K562 (cell line): ENCODE results near the gene GABRD. TPM values are rescaled to one million over a fixed set of nuclear protein-coding genes. Genes with fewer than 3 reads are reported as not detected.
A peak's percentile ranks its signal among the peaks of the same experiment; 100 is the strongest.

Source experiments
- ATAC-seq: fragments of 200-7000 bp; cut with Tn5 transposase; 3 replicates; pipeline ENCODE4 v1.9.1; 2020; ENCODE audit warnings: moderate library complexity
- BruUV-seq: library from RNA; stranded (reverse); fragments of 400-500 nt; replicated peaks from 2 replicates; lab custom pipeline; 2021; lab: Mats Ljungman, UMichigan
- CTCF ChIA-PET: fragments of 300-600 bp; formaldehyde crosslinking; extraction: SDS; loops from one replicate; lab custom pipeline; 2021; ENCODE audit warnings: low intra/inter-chr PET ratio; lab: Yijun Ruan, JAX
- POLR2A ChIA-PET: fragments of 300-600, 350-650 bp; sonication (Branson Sonifier 250); formaldehyde crosslinking; extraction: SDS; loops from one replicate; lab custom pipeline; 2021; ENCODE audit warnings: antibody characterized with exemption, inconsistent platforms; lab: Yijun Ruan, JAX
- DNase-seq, 4 experiments: peaks; one replicate each; pipeline versions ENCODE4 v3.0.0 to v3.0.0-alpha.2; 2011 to 2018; ENCODE audit warnings: low spot score in 3 of 4, mixed read lengths in 3 of 4; ENCODE audit errors: extremely low read depth in 1 of 4
- FAIRE-seq: peaks from 2 replicates; lab custom pipeline; 2011; peaks lifted over from hg19 to GRCh38; lab: Jason Lieb, UNC
- H2AFZ ChIP-seq: 2 replicates; pipeline ENCODE4 v1.6.0; 2011; ENCODE audit warnings: low read depth, low read length, control low read depth, inconsistent platforms
- H3K27ac ChIP-seq: fragments of 200-600 bp; 3 replicates; pipeline ENCODE4 v1.8.0; 2011; ENCODE audit warnings: low read depth, mild to moderate bottlenecking, control low read depth, inconsistent platforms, low read length, moderate library complexity, mixed read lengths; ENCODE audit errors: extremely low read depth
- H3K27me3 ChIP-seq, 2 experiments: fragments of 300-600 bp in 1 of 2; 2 replicates in 1 of 2; 3 replicates in 1 of 2; pipeline versions ENCODE4 v1.6.0 to v1.8.0; 2011; ENCODE audit warnings: inconsistent platforms in 2 of 2, low read length in 2 of 2, mild to moderate bottlenecking in 1 of 2, mixed read lengths in 1 of 2, moderate library complexity in 1 of 2; ENCODE audit not compliant: control insufficient read depth in 2 of 2, insufficient read depth in 2 of 2
- H3K36me3 ChIP-seq: fragments of 300-600 bp; 3 replicates; pipeline ENCODE4 v1.8.0; 2011; ENCODE audit warnings: mild to moderate bottlenecking, low read length, inconsistent platforms; ENCODE audit not compliant: control insufficient read depth, insufficient read depth
- H3K4me1 ChIP-seq, 2 experiments: fragments of 200-600 bp in 1 of 2; replicated peaks in 1 of 2; 2 replicates in 1 of 2; 3 replicates in 1 of 2; pipeline versions ENCODE4 v1.5.1 to v1.8.0; 2011; ENCODE audit warnings: inconsistent platforms in 2 of 2, low read length in 2 of 2, mild to moderate bottlenecking in 1 of 2, mixed read lengths in 1 of 2, moderate library complexity in 1 of 2; ENCODE audit not compliant: control insufficient read depth in 2 of 2, insufficient read depth in 2 of 2
- H3K4me2 ChIP-seq: 2 replicates; pipeline ENCODE4 v1.6.1; 2011; ENCODE audit warnings: low read length, control low read depth, inconsistent platforms, mixed read lengths; ENCODE audit not compliant: insufficient read depth
- H3K4me3 ChIP-seq: fragments of 200-600 bp; sonication (generic), shearing (Covaris generic); 2 replicates; pipeline ENCODE4 v1.5.1; 2016; ENCODE audit warnings: control low read depth, inconsistent platforms
- H3K79me2 ChIP-seq: fragments of 200-600 bp; 3 replicates; pipeline ENCODE4 v1.8.0; 2011; ENCODE audit warnings: low read length, inconsistent platforms; ENCODE audit not compliant: control insufficient read depth, insufficient read depth
- H3K9ac ChIP-seq, 2 experiments: 2 replicates each; pipeline versions ENCODE4 v1.6.0 to v1.6.1; 2011; ENCODE audit warnings: low read depth in 2 of 2, low read length in 2 of 2, control low read depth in 1 of 2, inconsistent platforms in 1 of 2, mild to moderate bottlenecking in 1 of 2, mixed read lengths in 1 of 2; ENCODE audit not compliant: insufficient read depth in 1 of 2
- H3K9me1 ChIP-seq: one replicate; pipeline ENCODE4 v1.6.0; 2011; ENCODE audit warnings: inconsistent platforms, mild to moderate bottlenecking, low read length, moderate library complexity; ENCODE audit not compliant: control insufficient read depth, insufficient read depth
- H3K9me3 ChIP-seq: replicated peaks from 2 replicates; pipeline ENCODE4 v1.5.1; 2011; ENCODE audit warnings: low read depth, low read length, inconsistent platforms; ENCODE audit not compliant: control insufficient read depth, insufficient read depth
- H4K20me1 ChIP-seq: replicated peaks from 2 replicates; pipeline ENCODE4 v1.6.1; 2011; ENCODE audit warnings: low read length, inconsistent platforms, mixed read lengths; ENCODE audit not compliant: control insufficient read depth, insufficient read depth
- CEBPB ChIP-seq: fragments of 450-650 bp; IDR thresholded peaks from 2 replicates; pipeline ENCODE4 v1.6.1; 2016; ENCODE audit warnings: missing genetic modification characterization, missing compliant biosample characterization
- CREM ChIP-seq: IDR thresholded peaks from 2 replicates; pipeline ENCODE4 v1.6.1; 2014; ENCODE audit warnings: antibody characterized with exemption, low read depth
- GABPB2 ChIP-seq: fragments of 250-450 bp; sonication (Bioruptor Pico); conservative IDR thresholded peaks from 2 replicates; pipeline ENCODE4 v1.5.1; 2021; ENCODE audit warnings: mild to moderate bottlenecking
- HMG20B ChIP-seq: fragments of 250-450 bp; sonication (Bioruptor Pico); IDR thresholded peaks from 2 replicates; pipeline ENCODE4 v1.5.0; 2021; ENCODE audit warnings: mild to moderate bottlenecking
- KDM1A ChIP-seq, 2 experiments: fragments of 450-650 bp; IDR thresholded peaks; 2 replicates each; pipeline ENCODE4 v1.6.1; 2016; ENCODE audit warnings: mild to moderate bottlenecking in 2 of 2
- L3MBTL2 ChIP-seq: fragments of 450-650 bp; IDR thresholded peaks from 2 replicates; pipeline ENCODE4 v1.6.1; 2016; ENCODE audit warnings: mild to moderate bottlenecking, moderate library complexity
- MBD1 ChIP-seq: fragments of 250-450 bp; sonication (Bioruptor Pico); IDR thresholded peaks from 2 replicates; pipeline ENCODE4 v1.8.0; 2022; ENCODE audit warnings: inconsistent platforms
- MECOM ChIP-seq: fragments of 250-450 bp; sonication (Bioruptor Pico); IDR thresholded peaks from 2 replicates; pipeline ENCODE4 v1.8.0; 2022; ENCODE audit warnings: inconsistent platforms
- MYNN ChIP-seq, 2 experiments: sonication (generic); formaldehyde crosslinking in 1 of 2; IDR thresholded peaks; 2 replicates each; pipeline versions ENCODE4 v1.5.0 to v1.6.1; 2016 to 2020; ENCODE audit warnings: antibody characterized with exemption in 1 of 2, missing genetic modification reagents in 1 of 2
- NBN ChIP-seq: fragments of 450-650 bp; IDR thresholded peaks from 2 replicates; pipeline ENCODE4 v1.6.1; 2016; ENCODE audit warnings: low read depth, mild to moderate bottlenecking
- SMARCE1 ChIP-seq: fragments of 450-650 bp; IDR thresholded peaks from 2 replicates; pipeline ENCODE4 v1.7.1; 2016; ENCODE audit warnings: mild to moderate bottlenecking
- ZBTB1 ChIP-seq: sonication (generic); formaldehyde crosslinking; IDR thresholded peaks from 2 replicates; pipeline ENCODE4 v1.8.1; 2023; ENCODE audit warnings: missing genetic modification reagents, low read depth, mild to moderate bottlenecking, borderline replicate concordance
- ZFP1 ChIP-seq: fragments of 450-650 bp; formaldehyde crosslinking; IDR thresholded peaks from 2 replicates; pipeline ENCODE4 v1.4.0; 2020; ENCODE audit warnings: mild to moderate bottlenecking, mixed read lengths
- ZKSCAN1 ChIP-seq: fragments of 150-350 bp; IDR thresholded peaks from 2 replicates; pipeline ENCODE4 v1.6.1; 2016; ENCODE audit warnings: low read depth, low read length
- ZNF639 ChIP-seq, 2 experiments: fragments of 200-800 bp in 1 of 2; sonication (Bioruptor generic) in 1 of 2; sonication (generic) in 1 of 2; formaldehyde crosslinking in 1 of 2; IDR thresholded peaks in 1 of 2; conservative IDR thresholded peaks in 1 of 2; 2 replicates each; pipeline versions ENCODE4 v1.5.0 to v1.6.1; 2016 to 2020; ENCODE audit warnings: missing compliant biosample characterization in 1 of 2, missing genetic modification characterization in 1 of 2, missing genetic modification reagents in 1 of 2
- ZNF75A ChIP-seq: fragments of 450-650 bp; formaldehyde crosslinking; IDR thresholded peaks from 2 replicates; pipeline ENCODE4 v1.4.0; 2020; ENCODE audit warnings: mild to moderate bottlenecking
- ZSCAN29 ChIP-seq: fragments of 450-650 bp; IDR thresholded peaks from 2 replicates; pipeline ENCODE4 v1.6.1; 2017
- WGBS: fragments of 100-300 bp; shearing (Covaris generic); methylation state at CpG from one replicate; pipeline ENCODE4 v1.1.6; 2016; ENCODE audit warnings: low coverage, mixed read lengths; ENCODE audit not compliant: insufficient coverage; ENCODE audit errors: missing lambda C conversion rate; 5-methylcytosine and 5-hydroxymethylcytosine counted together
- in situ Hi-C: fragments of 300-500 bp; cut with MboI; formaldehyde crosslinking; loops from 4 replicates; pipeline ENCODE4 v1.15.0; 2018; ENCODE audit warnings: inconsistent platforms, mixed read lengths
- intact Hi-C: fragments of 100-400 bp; cut with micrococcal nuclease; formaldehyde crosslinking; loops from 2 replicates; pipeline ENCODE4 v1.14.2; 2022
- polyA plus RNA-seq, 8 experiments: library from polyadenylated mRNA; depleted of rRNA in 4 of 8; stranded (reverse) in 5 of 8; unstranded in 3 of 8; fragments of >200 nt; fragmentation: Nextera tagmentation in 2 of 8; fragmentation: Illumina TruSeq in 1 of 8; extraction: Ambion mirVana in 2 of 8; extraction: Trizol in 1 of 8; gene quantifications; 2 replicates each; pipeline versions ENCODE4 v1.2.1 to v1.2.3, GENCODE V29; 2011 to 2014; ENCODE audit warnings: inconsistent platforms in 1 of 8, missing spikeins in 1 of 8
- total RNA-seq, 7 experiments: library from RNA; depleted of rRNA in 6 of 7; stranded (reverse); fragments of >200 nt in 6 of 7; fragmentation: Illumina TruSeq in 2 of 7; extraction: Trizol in 2 of 7; gene quantifications; 2 replicates each; pipeline versions ENCODE4 v1.2.1 to v1.2.3, GENCODE V29; 2011 to 2021; ENCODE audit warnings: low replicate concordance in 1 of 7

The GABRD gene
- total and polyA plus RNA-seq, 9 of the 15 experiments (the other 6 are each of a cell fraction or from before 2014, with no cell fraction given) = 0.07 TPM; not detected in 8

GRCh38 chr1:1994536-1994935 is 24.6 kb upstream of the GABRD start (continued):
- TF ChIP-seq CREM (0 out of 2 replicates have a peak, but pooled peaks have one; percentile 8), ZBTB1 (no peak), L3MBTL2 (0 out of 2 replicates have a peak, but pooled peaks have one; percentile 24), GABPB2 (CRISPR knock-in tag) (no peak)

- H3K27me3 ChIP-seq = peaks cover 10 to 39% of the 10 kb centered on the region in 2 experiments
- in situ Hi-C loops (no loop called here), intact Hi-C loops (no loop called here)
- peaks cover 3 to 6% of the 10 kb centered on the region in 2 experiments; a peak in 2 of 5 replicates for H3K4me1 ChIP-seq
- no peaks in the 10 kb centered on the region for H3K79me2 ChIP-seq
- peak; percentile 78 for ATAC-seq
- DNase-seq = no peak
- H2AFZ ChIP-seq = peak overlapping the region; percentile 77
- no peaks in the 10 kb centered on the region for H4K20me1 ChIP-seq
- H3K4me2 ChIP-seq = 0 out of 2 replicates have a peak overlapping the region, but pooled peaks have one; percentile 6
- CTCF ChIA-PET = no interaction called here
- no peak overlapping the region for H3K9ac ChIP-seq
- H3K9me1 ChIP-seq = no peaks in the 10 kb centered on the region
- no peaks in the 10 kb centered on the region for H3K9me3 ChIP-seq
- H3K27ac ChIP-seq = 0 out of 3 replicates have a peak overlapping the region, but pooled peaks have one; percentile 8
- no TSS peak for BruUV-seq
- 18% methylated on average over 12 of the region's 12 CpGs for WGBS
- POLR2A ChIA-PET = interaction anchor here (0.7 to 1.4 kb wide), 3 partner anchors 14 to 48 kb away, joined by 3 to 7 read pairs (median 5); no protein-coding TSS in a partner anchor
- no peaks in the 10 kb centered on the region for H3K36me3 ChIP-seq
- no peak for FAIRE-seq
- no peak overlapping the region for H3K4me3 ChIP-seq
- TF ChIP-seq SMARCE1 = no peak; the same call in 1 of the 2 replicates
- TF ChIP-seq ZNF639 (CRISPR knock-in tag; conservative IDR thresholded peaks at IDR 0.05 in 1 of 2, IDR thresholded peaks at IDR 0.05 in 1 of 2) = no peak; a peak in 1 of 4 replicates
- TF ChIP-seq HMG20B = no peak
- no peak for TF ChIP-seq MBD1
- no peak for TF ChIP-seq MYNN (IDR thresholded peaks at IDR 0.05)
- no peak for TF ChIP-seq MYNN (CRISPR knock-in tag; IDR thresholded peaks at IDR 0.05)
- no peak for TF ChIP-seq ZNF75A (CRISPR knock-in tag)
- peak; percentile 88 for TF ChIP-seq CEBPB (tag)
- no peak for TF ChIP-seq ZKSCAN1
- no peak for TF ChIP-seq ZFP1 (CRISPR knock-in tag)
- TF ChIP-seq NBN = peak; percentile 78; the same call in 1 of the 2 replicates
- peak; percentile 58; the same call in 1 of the 2 replicates for TF ChIP-seq MECOM (CRISPR knock-in tag)
- no peak for TF ChIP-seq KDM1A (IDR thresholded peaks at IDR 0.05)
- no peak for TF ChIP-seq ZSCAN29
Observed at GRCh38 chr1:1996207-1996651, 22.9 kb upstream of the GABRD start.
